Natural killer cell (primary cell): ENCODE measurements around the gene LRP5. TPM values are rescaled to one million over a fixed set of nuclear protein-coding genes. Genes with fewer than 3 reads are reported as not detected.

Experiments used
- ATAC-seq, 3 donors: fragments of 150-1000 bp in 2 of 3; fragments of 200-7000 bp in 1 of 3; cut with Tn5 transposase; 1 replicate in 1 of 3; 2 replicates in 2 of 3; pipeline ENCODE4 v1.10.0; 2021; ENCODE audit warnings: mild to moderate bottlenecking in 2 of 3, moderate library complexity in 2 of 3
- DNase-seq, 2 donors: peaks; one replicate each; pipeline versions ENCODE4 v3.0.0 to v3.0.0-alpha.2; 2013 to 2021; ENCODE audit warnings: mixed read lengths in 1 of 2
- H3K27ac ChIP-seq: one replicate; pipeline ENCODE4 v1.5.1; 2013; ENCODE audit warnings: mild to moderate bottlenecking, low read length
- H3K27me3 ChIP-seq: one replicate; pipeline ENCODE4 v1.6.1; 2013; ENCODE audit warnings: low read length; ENCODE audit not compliant: control insufficient read depth, insufficient read depth
- H3K36me3 ChIP-seq: one replicate; pipeline ENCODE4 v1.6.1; 2013; ENCODE audit warnings: low read length; ENCODE audit not compliant: control insufficient read depth, insufficient read depth
- H3K4me1 ChIP-seq: one replicate; pipeline ENCODE4 v1.6.1; 2013; ENCODE audit warnings: low read length; ENCODE audit not compliant: control insufficient read depth, insufficient read depth
- H3K4me3 ChIP-seq: one replicate; pipeline ENCODE4 v1.5.1; 2013; ENCODE audit warnings: low read length
- H3K9me3 ChIP-seq: one replicate; pipeline ENCODE4 v1.6.1; 2013; ENCODE audit warnings: low read length; ENCODE audit not compliant: control insufficient read depth, insufficient read depth
- H3K27ac Mint-ChIP-seq, 2 donors: one replicate each; pipeline ENCODE4 v1.8.0; 2022; ENCODE audit warnings: mild to moderate bottlenecking in 2 of 2, mixed read lengths in 2 of 2, moderate library complexity in 1 of 2
- H3K27me3 Mint-ChIP-seq, 2 donors: one replicate each; pipeline ENCODE4 v1.8.0; 2022; ENCODE audit warnings: low read depth in 2 of 2, mixed read lengths in 2 of 2
- H3K36me3 Mint-ChIP-seq: one replicate; pipeline ENCODE4 v1.8.0; 2022; ENCODE audit warnings: mixed read lengths
- H3K4me1 Mint-ChIP-seq, 2 donors: one replicate each; pipeline ENCODE4 v1.8.0; 2022; ENCODE audit warnings: mixed read lengths in 2 of 2
- H3K4me3 Mint-ChIP-seq: one replicate; pipeline ENCODE4 v1.8.0; 2022; ENCODE audit warnings: mild to moderate bottlenecking, moderate library complexity, mixed read lengths
- H3K9me3 Mint-ChIP-seq, 2 donors: one replicate each; pipeline ENCODE4 v1.8.0; 2022; ENCODE audit warnings: mixed read lengths in 2 of 2
- CTCF ChIP-seq: fragments of 200-600 bp; IDR thresholded peaks from one replicate; pipeline ENCODE4 v1.8.0; 2022; ENCODE audit warnings: antibody characterized with exemption
- WGBS: methylation state at CpG from one replicate; pipeline ENCODE4 v1.1.7; 2013; ENCODE audit warnings: missing lambda C conversion rate; ENCODE audit not compliant: insufficient coverage; 5-methylcytosine and 5-hydroxymethylcytosine counted together
- intact Hi-C: fragments of 100-400 bp; cut with micrococcal nuclease; formaldehyde crosslinking; loops from one replicate; pipeline ENCODE4 v1.14.2; 2022
- total RNA-seq, 4 donors: library from RNA; stranded (reverse); fragments of 120-200 nt in 1 of 4; gene quantifications; one replicate each; pipeline versions ENCODE4 v1.2.3 to v1.2.4, GENCODE V29; 2013 to 2022

LRP5 gene
- total RNA-seq, 3 donors from 2014 or later (not counting 1 experiment from before 2014, with no cell fraction given), result 0.36 to 1.3 (median 0.89) TPM

GRCh38 chr11:68425866-68426380 lies 113.5 kb downstream of the LRP5 start:
- Histone ChIP-seq H3K36me3 (no peaks in the 10 kb centered on the region), H3K27me3 (no peaks in the 10 kb centered on the region), H3K27ac (no peak overlapping the region), H3K4me1 (no peaks in the 10 kb centered on the region), H3K4me3 (no peak overlapping the region), H3K9me3 (peaks cover 10% of the 10 kb centered on the region)
- Mint-ChIP-seq H3K4me3 (no peak overlapping the region), H3K9me3 (peaks cover 2 to 11% of the 10 kb centered on the region in 2 donors), H3K36me3 (peaks cover 10% of the 10 kb centered on the region), H3K4me1 (no peaks in the 10 kb centered on the region), H3K27ac (no peak overlapping the region), H3K27me3 (no peaks in the 10 kb centered on the region)
- DNase-seq (no peak), ATAC-seq (no peak)
- 92% methylated on average over 21 of the region's 21 CpGs for WGBS
- intact Hi-C loops, result no loop called here
- no peak for TF ChIP-seq CTCF

GRCh38 chr11:68429661-68430060 lies 117.3 kb downstream of the LRP5 start:
- 100% methylated on average over 2 of the region's 3 CpGs for WGBS
- no peak overlapping the region for H3K27ac ChIP-seq

GRCh38 chr11:68430384-68430783 lies 118.0 kb downstream of the LRP5 start:
- no peak overlapping the region for H3K27ac Mint-ChIP-seq

More at GRCh38 chr11:68429661-68430060, 117.3 kb downstream of the LRP5 start:
- H3K9me3 ChIP-seq, result peaks cover 10% of the 10 kb centered on the region
- intact Hi-C loops, result no loop called here
- no peaks in the 10 kb centered on the region for H3K4me1 Mint-ChIP-seq
- peaks cover 2 to 11% of the 10 kb centered on the region in 2 donors for H3K9me3 Mint-ChIP-seq
- no peaks in the 10 kb centered on the region for H3K4me1 ChIP-seq
- no peaks in the 10 kb centered on the region for H3K27me3 Mint-ChIP-seq
- peaks cover 10% of the 10 kb centered on the region for H3K36me3 Mint-ChIP-seq
- no peak for TF ChIP-seq CTCF
- DNase-seq, result no peak
- no peak overlapping the region for H3K4me3 Mint-ChIP-seq
- ATAC-seq, result no peak
- no peaks in the 10 kb centered on the region for H3K36me3 ChIP-seq
- no peak overlapping the region for H3K27ac Mint-ChIP-seq
- H3K27me3 ChIP-seq, result no peaks in the 10 kb centered on the region
- H3K4me3 ChIP-seq, result no peak overlapping the region

More at GRCh38 chr11:68430384-68430783, 118.0 kb downstream of the LRP5 start:
- Histone ChIP-seq H3K27me3 (no peaks in the 10 kb centered on the region), H3K4me3 (no peak overlapping the region), H3K36me3 (no peaks in the 10 kb centered on the region), H3K4me1 (no peaks in the 10 kb centered on the region), H3K9me3 (peaks cover 10% of the 10 kb centered on the region), H3K27ac (no peak overlapping the region)
- no peak for TF ChIP-seq CTCF
- Mint-ChIP-seq H3K9me3 (peaks cover 2 to 11% of the 10 kb centered on the region in 2 donors), H3K27me3 (no peaks in the 10 kb centered on the region), H3K4me3 (no peak overlapping the region), H3K36me3 (peaks cover 10% of the 10 kb centered on the region), H3K4me1 (no peaks in the 10 kb centered on the region)
- DNase-seq, result no peak
- WGBS, result 93% methylated on average over 4 of the region's 5 CpGs
- intact Hi-C loops, result no loop called here
- no peak for ATAC-seq
